Right kidney (tissue), 9 donors: Measurements from ENCODE around the gene GSTA1.
"Not testable (repeated sequence)": the region's sequence is repeated elsewhere in the genome, so short reads cannot be mapped to it uniquely, and the experiment has no call there.

Experiments
- DNase-seq: peaks from one replicate; pipeline ENCODE4 v3.0.0-alpha.2; 2016
- long read RNA-seq, 8 donors: transcript quantifications; one replicate each; lab custom pipeline, GENCODE V29; 2026

The GSTA1 gene
- long read RNA-seq, donor 1: 0 reads
- long read RNA-seq, donor 2: 0 reads
- long read RNA-seq, donor 3: 0 reads
- long read RNA-seq, donor 4, partial matches to known transcripts: 0 of 1 reads
- long read RNA-seq, donor 4, other reads (novel, unspliced or antisense): 0 of 1 reads
- long read RNA-seq, donor 5, partial matches to known transcripts: 0 of 1 reads
- long read RNA-seq, donor 5, other reads (novel, unspliced or antisense): 0 of 1 reads
- long read RNA-seq, donor 6: 0 reads
- long read RNA-seq, donor 7, partial matches to known transcripts: 0 of 1 reads
- long read RNA-seq, donor 7, other reads (novel, unspliced or antisense): 0 of 1 reads
- long read RNA-seq, donor 8, partial matches to known transcripts: 0 of 1 reads
- long read RNA-seq, donor 8, other reads (novel, unspliced or antisense): 0 of 1 reads

- DNase-seq: not testable (repeated sequence)
Measured at GRCh38 chr6:52803668-52804255, at the start of gene GSTA1. Gene GSTA1 (minus strand): TSS chr6:52803816. CDS start chr6:52799267, 4,549 bp downstream.

- DNase-seq: no peak
Measured at GRCh38 chr6:52849137-52849536, 45.5 kb upstream of the GSTA1 start.

GRCh38 chr6:52846002-52846401 is 42.4 kb upstream of the GSTA1 start:
- no peak for DNase-seq

- DNase-seq: no peak
Measured at GRCh38 chr6:52843605-52844004, 40.0 kb upstream of the GSTA1 start.

- no peak for DNase-seq
Measured at GRCh38 chr6:52840763-52841585, 37.4 kb upstream of the GSTA1 start, which contains the start of gene GSTA5. Gene GSTA5 (minus strand): TSS chr6:52840813.

GRCh38 chr6:52839124-52840055 is 35.8 kb upstream of the GSTA1 start:
- DNase-seq: peak; percentile 13

- no peak for DNase-seq
Measured at GRCh38 chr6:52834481-52834880, 30.9 kb upstream of the GSTA1 start.

GRCh38 chr6:52830869-52831268 is 27.3 kb upstream of the GSTA1 start:
- DNase-seq: not testable (repeated sequence)

- no peak for DNase-seq
Measured at GRCh38 chr6:52829046-52829817, 25.6 kb upstream of the GSTA1 start.

- not testable (repeated sequence) for DNase-seq
Measured at GRCh38 chr6:52828621-52829020, 25.0 kb upstream of the GSTA1 start.

GRCh38 chr6:52827073-52827783 is 23.6 kb upstream of the GSTA1 start:
- DNase-seq: not testable (repeated sequence)

- DNase-seq: no peak
Measured at GRCh38 chr6:52826513-52826912, 22.9 kb upstream of the GSTA1 start.

GRCh38 chr6:52825900-52826459 is 22.4 kb upstream of the GSTA1 start:
- DNase-seq: not testable (repeated sequence)

- not testable (repeated sequence) for DNase-seq
Measured at GRCh38 chr6:52825270-52825793, 21.7 kb upstream of the GSTA1 start.

GRCh38 chr6:52821842-52822241 is 18.2 kb upstream of the GSTA1 start:
- no peak for DNase-seq

GRCh38 chr6:52820198-52820597 is 16.6 kb upstream of the GSTA1 start:
- DNase-seq: no peak

GRCh38 chr6:52815167-52816092 is 11.8 kb upstream of the GSTA1 start:
- peak; percentile 12 for DNase-seq

- not testable (repeated sequence) for DNase-seq
Measured at GRCh38 chr6:52814545-52814944, 10.9 kb upstream of the GSTA1 start.
